Kidney glomerular epithelial cell (primary cell): Measurements from ENCODE around the gene PLEKHM2.

ENCODE experiments used
- DNase-seq: peaks from one replicate; lab custom pipeline; 2025; lab: John Stamatoyannopoulos, UW

PLEKHM2 gene

DNA sequence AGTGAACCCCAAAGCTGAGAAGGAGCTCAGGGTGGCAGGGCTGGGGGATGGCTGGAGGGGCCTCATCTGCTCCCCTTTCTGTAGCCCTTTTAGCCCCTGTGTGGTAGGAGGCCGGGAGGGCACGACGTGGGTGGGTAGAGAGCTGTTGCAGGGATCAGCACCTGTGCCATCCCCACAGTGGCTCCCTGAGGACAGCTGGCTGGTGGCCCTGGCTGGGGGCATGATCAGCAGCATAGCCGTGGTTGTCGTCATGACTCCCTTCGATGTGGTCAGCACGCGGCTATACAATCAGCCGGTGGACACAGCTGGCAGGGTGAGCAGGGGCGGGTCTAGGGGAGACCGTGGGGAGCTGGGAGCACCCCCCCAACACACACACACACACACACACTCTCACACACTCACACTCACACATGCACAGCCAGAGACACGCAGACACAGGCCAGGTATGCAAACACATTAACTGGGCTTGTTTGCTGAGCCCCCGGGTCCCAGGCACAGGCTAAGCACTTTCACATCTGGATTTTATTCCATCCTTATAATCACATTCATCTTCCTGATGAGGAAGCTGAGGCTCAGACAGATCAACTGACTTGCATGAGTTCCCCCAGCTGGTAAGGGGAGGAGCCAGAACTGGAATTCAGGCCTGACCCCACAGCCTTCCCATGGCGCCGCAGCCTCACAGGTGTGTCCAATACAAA is 54.4 kb downstream of the PLEKHM2 start:
- DNase-seq = no peak

DNA sequence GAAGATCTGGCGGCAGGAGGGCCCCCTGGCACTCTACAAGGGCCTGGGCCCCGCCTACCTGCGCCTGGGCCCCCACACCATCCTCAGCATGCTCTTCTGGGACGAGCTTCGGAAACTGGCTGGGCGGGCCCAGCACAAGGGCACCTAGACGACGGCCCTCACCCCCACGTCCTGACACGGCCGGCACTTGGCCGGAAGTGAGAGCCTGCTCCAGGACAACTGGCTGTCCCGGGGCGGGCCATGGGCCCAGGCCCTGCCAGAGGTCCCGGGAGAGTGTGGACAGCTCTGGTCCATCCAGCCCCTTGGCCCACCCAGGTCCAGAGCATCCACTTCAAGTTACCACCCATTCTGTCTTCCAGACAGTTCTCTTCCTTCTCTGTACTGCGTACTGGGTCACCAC is 55.1 kb downstream of the PLEKHM2 start:
- no peak for DNase-seq

DNA sequence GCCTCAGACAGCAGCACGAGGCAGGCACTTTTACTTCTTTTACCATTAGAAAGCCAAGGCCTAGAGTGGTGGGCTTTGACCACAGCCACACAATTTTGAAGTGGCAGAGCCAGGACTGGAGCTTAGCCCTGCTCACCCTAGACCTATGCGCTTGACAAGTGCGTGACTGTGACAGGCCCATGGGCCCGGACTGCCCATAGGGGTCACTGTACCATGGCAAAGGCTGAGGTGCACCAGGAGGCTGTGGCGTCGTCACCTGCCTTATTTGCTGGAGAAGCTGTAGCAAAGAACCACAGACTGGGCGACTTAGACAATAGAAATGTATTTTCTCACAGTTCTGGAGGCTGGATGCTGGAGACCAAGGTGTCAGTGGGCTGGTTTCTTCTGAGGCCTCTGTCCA is 55.6 kb downstream of the PLEKHM2 start:
- DNase-seq = no peak

DNA sequence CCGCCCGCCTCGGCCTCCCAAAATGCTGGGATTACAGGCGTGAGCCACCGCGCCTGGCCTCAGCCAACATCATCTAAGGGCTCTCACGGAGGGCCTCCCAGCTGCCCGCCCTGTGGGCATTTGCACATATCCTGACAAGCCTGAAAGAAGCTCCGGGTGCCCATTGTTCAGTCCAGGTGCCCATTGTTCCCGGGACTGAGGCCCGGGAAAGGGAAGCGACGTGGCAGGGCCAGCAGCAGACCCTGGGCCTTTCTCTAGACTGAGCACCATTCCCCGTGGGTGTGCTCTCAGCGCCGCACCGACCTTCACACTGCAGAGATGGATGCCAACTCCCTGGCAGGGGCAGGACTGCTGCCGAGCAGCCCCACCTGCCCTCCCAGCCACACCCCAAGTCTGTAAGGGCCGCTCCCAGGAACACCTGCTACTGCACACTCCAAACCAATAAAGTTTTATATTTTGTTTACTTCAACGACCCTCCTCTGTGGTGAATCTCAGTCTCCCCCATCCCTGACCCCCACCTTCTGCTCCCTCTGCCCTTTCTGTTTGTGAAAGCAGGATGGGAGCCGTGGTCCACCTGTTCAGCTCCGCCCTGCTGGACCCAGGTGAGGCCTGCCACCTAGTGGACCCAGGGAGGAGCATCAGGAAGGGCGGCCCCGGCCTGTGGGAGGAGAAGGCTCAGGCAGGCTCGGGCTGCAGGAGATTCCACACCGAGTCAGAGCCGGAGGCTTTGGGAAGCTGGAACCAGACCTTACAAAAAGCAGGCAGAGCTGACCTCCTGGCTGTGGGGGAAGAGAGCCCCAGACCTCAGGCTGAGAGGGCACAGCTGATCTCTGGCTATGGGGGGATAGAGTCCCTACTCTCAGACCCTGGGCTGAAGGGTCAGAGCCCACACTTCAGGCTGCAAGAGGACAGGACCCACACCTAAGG is 57.1 kb downstream of the PLEKHM2 start:
- peak; percentile 58 for DNase-seq

DNA sequence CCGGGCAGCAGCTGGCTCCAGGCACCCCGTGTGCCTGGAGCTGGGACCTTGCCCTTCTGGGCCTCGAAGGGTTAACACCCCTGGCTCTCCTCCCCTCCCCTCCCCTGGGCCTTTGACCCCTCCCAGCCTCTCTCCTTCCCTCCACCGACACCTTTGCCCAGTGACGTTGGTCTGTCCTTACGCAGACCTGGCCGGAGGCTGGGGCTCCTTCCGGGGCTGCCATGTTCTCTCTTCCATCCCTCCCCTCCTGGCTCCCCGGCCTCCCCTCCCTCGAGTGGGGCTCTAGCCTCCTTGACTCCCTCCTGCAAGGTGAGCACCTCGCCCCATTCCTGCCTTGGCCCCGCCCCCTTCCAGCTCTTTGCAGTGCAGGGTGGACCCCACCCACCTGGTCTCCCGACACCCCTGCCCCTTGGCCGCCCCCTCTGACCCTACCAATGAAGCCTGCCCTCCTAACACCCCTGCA is 58.2 kb downstream of the PLEKHM2 start, which contains the start of gene TMEM82:
TSS of gene TMEM82 (plus strand) at position 161 of the 463 bp plus-strand sequence. CDS start at position 222, 61 bp downstream.
- DNase-seq = no peak

DNA sequence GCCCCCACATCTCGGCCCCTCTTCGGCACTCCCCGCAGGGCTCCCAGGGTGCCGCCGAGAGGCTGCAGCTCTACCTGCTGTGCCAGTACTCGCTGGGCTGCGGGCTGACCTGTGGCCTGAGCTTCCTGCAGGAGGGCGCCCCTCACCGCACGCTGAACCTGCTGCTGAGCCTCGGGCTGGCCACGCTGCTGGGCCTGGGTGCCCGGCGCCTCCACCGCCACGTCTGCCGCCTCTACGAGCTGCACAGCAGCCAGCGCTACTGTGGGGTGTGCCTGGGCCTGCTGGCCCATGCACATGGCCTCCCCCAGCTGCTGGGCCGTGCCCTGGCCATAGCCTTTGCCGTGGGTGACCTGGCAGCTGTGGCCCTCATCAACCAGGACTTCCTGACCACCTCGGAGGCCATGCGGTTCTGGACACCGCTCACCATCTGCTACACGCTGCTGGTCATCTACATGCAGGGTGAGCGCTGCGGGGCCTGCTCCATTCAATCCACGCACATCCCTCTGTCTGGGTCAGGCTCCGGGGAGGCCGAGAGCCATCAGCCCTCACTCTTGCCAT is 60.1 kb downstream of the PLEKHM2 start:
- no peak for DNase-seq

DNA sequence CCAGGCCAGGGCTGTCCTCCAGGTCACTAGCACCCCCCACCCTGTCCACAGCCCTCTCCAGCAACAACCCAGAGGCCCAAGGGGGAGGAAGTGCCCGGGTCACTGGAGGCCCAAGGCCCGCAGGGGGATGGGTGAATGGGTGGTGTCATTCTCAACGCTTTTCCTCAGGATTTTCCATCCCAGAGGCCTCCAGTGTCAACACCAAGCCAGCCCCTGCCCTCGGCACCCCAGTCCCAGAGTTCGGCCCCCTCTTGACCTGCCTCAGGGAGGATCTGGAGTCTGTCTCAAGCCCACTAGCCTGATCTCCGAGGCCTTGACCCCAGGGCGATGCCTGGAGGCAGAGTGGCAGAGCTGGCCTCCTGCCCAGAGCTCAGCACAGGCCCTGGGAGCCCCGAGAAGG is 63.3 kb downstream of the PLEKHM2 start:
- no peak for DNase-seq

DNA sequence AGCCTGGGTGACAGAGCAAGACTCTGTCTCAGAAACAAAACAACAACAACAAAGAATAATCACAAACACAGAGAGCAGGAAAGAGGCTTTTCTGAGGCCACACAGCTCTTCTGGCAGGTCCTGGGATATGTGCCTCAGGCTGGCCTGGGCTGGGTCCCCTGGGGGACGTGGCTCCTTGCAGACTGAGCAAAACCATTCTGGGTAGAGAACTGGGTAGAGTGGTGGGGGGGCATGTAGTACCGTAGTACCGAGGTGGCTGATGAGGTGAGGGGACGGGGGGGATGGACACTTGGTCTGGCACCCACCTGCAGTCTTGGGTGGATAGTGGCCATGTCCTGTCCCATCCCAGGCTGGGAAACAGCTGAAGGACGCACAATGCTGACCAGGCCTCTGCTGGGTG is 64.1 kb downstream of the PLEKHM2 start:
- no peak for DNase-seq

DNA sequence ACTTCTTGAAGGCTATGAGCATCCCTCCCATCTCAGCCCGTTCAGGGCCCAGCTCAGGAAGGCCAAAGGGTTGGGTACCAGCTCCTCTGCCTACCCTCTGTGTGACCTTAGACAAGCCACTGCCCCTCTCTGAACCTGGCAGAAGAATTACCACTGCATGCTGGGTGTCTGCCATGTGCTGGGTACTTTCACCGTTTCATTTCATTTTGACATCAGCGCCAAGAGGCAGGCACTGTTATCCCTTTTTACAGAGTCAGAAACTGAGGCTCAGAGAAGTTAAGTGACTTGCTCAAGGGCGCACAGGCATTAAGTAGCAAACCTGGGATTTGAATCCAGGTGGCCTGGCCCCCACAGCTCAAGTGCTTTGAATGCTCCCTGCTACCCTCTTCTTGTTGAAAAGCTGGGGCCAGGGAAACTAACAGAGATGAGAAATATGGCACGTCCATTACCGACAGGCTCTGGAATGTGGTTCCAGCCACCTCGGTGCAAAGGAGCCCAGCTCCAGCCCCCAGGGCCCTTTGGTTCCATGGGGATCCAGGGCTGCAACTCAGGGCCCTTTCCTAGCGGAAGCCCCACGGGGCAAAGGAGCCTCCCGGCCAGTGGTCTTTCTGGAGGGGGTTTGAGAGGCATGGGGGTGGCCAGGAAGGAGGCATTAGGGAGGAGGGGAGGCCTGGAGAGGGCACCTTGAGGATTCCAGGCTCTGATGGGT is 64.7 kb downstream of the PLEKHM2 start:
- no peak for DNase-seq

DNA sequence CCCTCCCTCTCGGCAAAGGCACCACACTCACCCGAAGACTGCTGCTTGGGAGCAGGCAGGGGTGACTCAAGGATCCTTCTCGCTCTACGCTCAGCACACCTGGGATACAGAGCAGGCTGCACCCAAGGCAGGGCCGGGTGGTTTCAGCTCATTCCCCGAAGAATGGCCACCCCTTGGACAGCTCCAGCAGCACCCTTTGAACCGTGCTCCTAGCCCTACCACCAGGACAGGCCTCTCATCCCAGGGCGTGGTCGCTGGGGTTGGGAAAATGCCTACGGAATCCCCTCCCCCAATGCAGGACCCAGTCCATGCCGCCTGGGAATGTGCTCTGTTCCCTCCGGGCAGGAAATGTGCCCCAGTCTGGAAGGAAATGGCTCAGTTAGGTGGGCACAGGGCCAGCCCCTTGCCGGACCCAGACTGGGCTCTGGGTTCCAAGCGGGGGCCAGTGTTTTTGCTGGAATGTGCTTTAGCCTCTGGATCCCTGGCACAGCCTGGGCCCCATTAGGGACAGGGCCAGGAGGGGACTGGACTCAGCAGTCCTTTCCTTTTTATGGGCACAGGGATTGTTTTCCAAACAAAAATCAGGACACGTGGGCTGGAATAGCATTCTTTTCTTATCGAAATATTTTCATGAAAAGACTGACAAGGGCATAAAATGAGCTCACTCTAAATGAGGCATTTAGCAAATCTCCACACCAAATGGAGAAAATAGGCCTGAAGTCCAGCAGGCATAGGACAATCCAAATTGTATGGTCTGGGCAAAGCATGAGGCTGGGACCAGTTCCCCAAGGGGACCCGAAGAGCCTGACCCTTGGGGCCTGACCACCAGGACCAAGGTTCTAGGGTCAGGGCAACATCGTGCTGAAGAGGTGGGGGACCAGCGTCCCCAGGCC is 65.5 kb downstream of the PLEKHM2 start:
- no peak for DNase-seq

DNA sequence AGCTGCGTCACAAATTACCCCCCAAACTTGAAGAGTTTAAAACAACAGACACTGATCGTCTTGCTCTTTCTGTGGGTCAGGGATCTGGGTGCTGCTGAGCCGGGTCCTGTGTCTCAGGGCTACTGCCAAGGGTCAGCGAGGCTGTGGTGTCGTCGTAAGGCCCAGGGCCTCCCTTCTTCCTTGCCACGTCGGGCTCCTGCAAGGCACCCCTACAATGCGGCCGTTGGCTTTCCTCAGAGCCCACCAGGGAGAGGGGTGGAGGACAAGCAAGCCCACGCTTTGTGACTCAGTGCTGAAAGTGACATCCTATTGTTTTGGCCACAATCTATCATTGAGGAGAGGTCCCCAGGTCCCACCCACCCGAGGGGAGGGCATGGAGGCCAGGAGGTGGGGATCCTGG is 66.8 kb downstream of the PLEKHM2 start:
- no peak for DNase-seq

DNA sequence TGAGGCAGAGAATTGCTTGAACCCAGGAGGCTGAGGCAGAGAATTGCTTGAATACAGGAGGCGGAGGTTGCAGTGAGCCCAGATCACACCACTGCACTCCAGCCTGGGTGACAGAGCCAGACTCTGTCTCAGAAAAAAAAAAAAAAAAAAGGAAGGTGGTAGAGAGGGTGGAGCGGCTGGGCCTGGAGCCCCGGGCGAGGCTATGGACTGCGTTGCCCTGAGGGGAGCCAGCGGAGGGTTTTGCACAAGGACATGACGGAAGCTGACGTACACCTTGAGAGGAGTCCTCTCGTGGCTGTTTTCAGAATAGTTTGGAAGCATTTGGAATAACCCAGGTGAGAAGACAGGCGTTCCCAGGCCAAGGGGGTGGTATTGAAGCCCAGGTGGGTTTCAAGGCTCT is 67.6 kb downstream of the PLEKHM2 start:
- no peak for DNase-seq

DNA sequence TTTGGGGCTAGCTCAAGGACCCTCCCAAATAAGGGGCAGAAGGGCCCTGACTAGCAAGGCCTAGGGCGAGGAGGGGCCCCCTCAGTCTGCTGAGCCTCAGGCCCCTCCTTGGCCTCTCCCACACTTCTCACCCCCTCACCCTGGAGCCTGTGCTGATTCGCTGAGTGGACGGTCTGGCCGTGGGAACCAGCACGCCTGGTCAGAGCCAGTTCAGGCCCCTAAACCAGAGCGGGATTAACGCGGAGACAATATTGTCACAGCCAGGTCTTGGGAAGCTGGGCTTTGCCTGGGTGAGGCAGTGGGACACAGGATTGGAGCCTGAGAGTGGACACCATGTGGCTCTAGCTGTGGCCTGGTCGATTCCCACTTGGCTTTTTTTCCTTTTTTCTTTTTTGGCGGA is 69.7 kb downstream of the PLEKHM2 start:
- no peak for DNase-seq

DNA sequence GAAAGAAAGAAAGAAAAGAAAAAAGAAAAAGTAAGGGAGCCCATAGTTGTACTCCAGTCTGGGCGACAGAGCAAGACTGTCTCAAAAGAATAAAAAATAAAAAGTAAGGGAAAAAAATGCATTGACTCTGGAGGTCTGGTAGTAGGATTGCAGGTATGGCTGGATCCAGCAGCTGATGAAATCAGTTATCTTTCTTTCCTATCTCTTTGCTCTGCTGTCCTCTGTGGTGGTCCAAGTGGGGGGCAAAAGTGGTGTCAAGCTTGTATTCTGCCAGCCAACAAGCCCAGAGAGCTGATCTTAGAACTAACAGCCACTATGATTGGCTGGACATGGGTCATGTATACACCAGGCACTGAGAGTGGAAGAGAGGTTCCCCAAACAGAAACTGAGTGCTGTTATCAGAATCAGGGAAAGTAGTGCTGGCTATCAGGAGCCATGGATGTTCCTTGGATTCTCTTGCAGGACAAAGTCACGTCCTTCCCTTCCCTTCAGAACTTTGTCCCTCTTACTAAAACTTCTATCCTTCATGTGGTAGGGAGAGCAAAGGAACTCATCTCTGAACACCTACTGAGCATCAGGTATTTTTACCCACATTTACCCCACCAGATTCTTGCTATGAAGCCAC is 71.0 kb downstream of the PLEKHM2 start:
- DNase-seq = no peak

DNA sequence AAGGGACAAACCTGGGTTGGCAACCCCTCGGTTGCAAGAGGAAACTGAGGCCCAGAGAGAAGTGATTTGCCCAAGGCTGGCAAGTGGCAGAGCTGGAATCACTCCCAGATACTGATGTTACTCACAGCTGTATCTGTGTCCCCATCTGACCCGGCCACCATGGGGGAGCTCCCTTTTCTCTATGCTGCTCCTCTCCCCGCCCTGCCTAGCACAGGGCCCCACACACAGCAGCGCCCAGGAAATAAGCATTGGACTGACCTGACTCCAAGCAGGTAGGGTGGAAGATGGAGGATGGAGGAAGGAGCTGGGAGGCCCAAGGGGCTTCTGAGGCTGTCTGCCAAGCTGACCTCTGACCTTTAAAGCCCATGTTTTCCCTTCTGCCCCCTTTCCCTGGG is 71.5 kb downstream of the PLEKHM2 start:
- DNase-seq = no peak

DNA sequence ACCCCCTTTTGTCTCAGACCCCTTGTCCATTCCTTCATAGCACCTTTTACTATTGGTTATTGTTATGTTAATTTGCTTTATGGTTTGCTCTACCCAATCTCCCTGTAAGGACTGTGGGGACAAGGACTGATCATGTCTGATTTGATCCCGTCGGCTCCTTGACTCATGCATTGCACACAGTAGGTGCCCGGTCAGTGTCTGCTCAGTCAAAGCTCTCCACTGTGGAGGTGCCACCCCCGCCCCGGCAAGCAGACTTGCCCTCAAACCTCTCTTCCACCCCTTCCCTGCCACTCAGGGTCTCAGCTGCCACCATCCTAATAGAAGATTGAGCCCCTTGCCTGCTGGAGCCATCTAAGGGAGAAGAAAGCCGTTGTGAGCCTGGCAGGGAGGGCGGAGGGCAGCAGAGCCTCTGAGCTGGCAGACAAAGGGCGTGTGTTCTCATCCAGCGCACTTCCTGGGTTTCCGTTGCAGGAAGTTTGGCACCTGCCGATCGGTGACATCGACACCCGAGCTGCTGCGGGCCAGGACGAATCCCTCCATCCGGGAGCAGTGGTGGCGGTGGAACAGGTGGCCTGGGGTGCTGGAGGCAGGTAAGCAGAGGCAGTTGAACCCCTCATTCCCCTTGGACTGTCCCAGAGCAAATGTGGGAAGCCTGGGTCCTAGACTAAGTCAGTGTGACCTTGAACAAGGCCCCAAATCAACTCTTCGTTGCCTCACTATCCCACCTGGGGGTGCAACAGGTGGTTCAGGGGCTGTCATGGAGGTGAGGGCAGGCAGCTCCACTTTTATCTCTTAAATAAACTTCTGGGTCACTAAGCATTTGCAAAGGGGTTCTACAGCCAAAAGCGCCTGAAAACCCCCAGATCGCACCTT is 72.3 kb downstream of the PLEKHM2 start:
- DNase-seq = no peak

DNA sequence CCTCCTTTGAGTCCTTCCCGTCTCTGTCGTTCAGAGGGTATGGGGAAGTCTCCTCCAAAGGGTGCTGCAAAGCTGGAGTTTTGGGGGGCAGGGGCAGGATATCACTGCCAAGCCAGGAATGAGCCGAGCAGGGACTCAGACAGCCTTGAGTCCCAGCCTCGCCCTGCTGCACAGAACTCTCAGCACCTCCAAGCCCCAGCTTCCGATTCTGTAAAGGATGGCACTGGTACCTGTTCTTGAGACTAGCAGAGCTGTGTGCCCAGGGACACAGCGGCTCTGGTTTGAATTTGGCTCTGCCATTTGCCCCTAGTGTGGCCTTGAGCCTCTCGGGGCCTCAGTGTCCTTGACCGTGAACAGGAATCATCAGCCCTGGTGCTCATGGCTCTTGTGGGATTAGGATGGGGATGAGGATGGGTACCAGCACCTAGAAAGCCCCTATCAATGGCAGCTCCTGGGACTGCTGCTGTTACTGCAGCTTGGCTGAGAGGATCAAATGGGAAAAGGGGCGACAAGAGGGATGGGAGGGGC is 73.0 kb downstream of the PLEKHM2 start:
- DNase-seq = no peak

DNA sequence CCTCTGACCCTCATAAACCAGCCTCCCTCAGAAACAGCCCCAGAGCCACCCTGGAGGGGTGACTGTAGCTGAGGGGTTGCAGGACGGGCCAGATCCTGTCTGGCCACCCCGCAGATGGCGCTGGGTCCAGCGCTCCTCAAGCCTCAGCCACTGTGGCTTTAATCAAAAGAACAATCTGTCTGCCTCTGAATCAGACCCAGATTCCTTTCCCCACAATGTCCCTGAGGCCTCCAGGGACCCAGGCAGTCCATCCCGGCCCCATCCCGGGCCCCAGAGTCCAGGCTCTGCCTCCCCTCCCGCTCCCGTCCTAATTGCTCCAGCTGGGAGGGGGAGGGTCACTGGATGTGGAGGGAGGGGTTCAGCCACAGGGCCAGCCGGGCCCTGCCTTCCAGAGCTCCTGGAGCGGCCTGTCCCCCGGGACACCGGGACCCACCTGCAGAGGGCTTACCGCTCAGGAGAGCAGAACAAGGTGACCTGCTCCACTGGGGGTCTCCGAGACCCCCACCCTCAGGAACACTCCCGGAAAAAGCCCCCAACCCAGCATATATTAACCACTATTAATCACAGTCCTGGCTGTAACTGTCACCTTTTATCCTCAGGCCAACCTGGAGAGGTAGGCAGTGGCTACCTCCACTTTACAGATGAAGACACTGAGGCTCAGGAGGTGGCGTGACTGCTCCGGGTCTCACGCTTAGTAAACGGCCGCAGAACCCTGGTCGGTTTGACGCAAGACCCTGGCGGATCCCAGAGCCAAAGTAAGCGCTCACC is 73.6 kb downstream of the PLEKHM2 start:
- DNase-seq = no peak
